Spleen (tissue), 11 donors: ENCODE measurements around the gene PIK3C2G. TPM values are rescaled to one million over a fixed set of nuclear protein-coding genes. Genes with fewer than 3 reads are reported as not detected.

Experiments used
- DNase-seq: peaks from one replicate; pipeline ENCODE4 v3.0.0-alpha.2; 2020
- H3K27ac ChIP-seq, 8 donors: fragments of 200-600 bp; sonication (generic) in 7 of 8; 1 replicate in 4 of 8; 2 replicates in 4 of 8; pipeline versions ENCODE4 v1.5.0 to v1.8.0; 2016 to 2021; ENCODE audit warnings: inconsistent platforms in 4 of 8, mild to moderate bottlenecking in 4 of 8, moderate library complexity in 1 of 8
- H3K27me3 ChIP-seq, 7 donors: fragments of 200-600 bp; sonication (generic) in 6 of 7; replicated peaks in 1 of 7; 1 replicate in 4 of 7; 2 replicates in 3 of 7; pipeline versions ENCODE4 v1.5.0 to v1.8.0; 2016 to 2021; ENCODE audit warnings: inconsistent platforms in 3 of 7, mild to moderate bottlenecking in 1 of 7
- H3K36me3 ChIP-seq, 6 donors: fragments of 200-600 bp; sonication (generic) in 5 of 6; 1 replicate in 4 of 6; 2 replicates in 2 of 6; pipeline versions ENCODE4 v1.5.0 to v1.8.0; 2016 to 2021; ENCODE audit warnings: inconsistent platforms in 2 of 6
- H3K4me1 ChIP-seq, 6 donors: fragments of 200-600 bp; sonication (generic) in 5 of 6; 1 replicate in 3 of 6; 2 replicates in 3 of 6; pipeline versions ENCODE4 v1.5.0 to v1.8.0; 2016 to 2021; ENCODE audit warnings: inconsistent platforms in 3 of 6
- H3K4me3 ChIP-seq, 8 donors: fragments of 200-600 bp; sonication (generic) in 7 of 8; 1 replicate in 4 of 8; 2 replicates in 4 of 8; pipeline versions ENCODE4 v1.5.0 to v1.8.0; 2016 to 2021; ENCODE audit warnings: inconsistent platforms in 4 of 8, mild to moderate bottlenecking in 4 of 8, moderate library complexity in 2 of 8
- H3K9me3 ChIP-seq, 8 donors: fragments of 200-600 bp; sonication (generic) in 7 of 8; 1 replicate in 4 of 8; 2 replicates in 4 of 8; pipeline versions ENCODE4 v1.5.0 to v1.8.0; 2016 to 2021; ENCODE audit warnings: inconsistent platforms in 4 of 8
- CTCF ChIP-seq, 11 experiments: fragments of 200-600 bp in 7 of 11; fragments of 450-650 bp in 4 of 11; sonication (generic) in 4 of 11; IDR thresholded peaks in 8 of 11; conservative IDR thresholded peaks in 3 of 11; 1 replicate in 7 of 11; 2 replicates in 4 of 11; pipeline versions ENCODE4 v1.4.0 to v1.8.0; 2016 to 2021; ENCODE audit warnings: antibody characterized with exemption in 11 of 11, inconsistent platforms in 4 of 11, mild to moderate bottlenecking in 1 of 11
- POLR2A ChIP-seq, 3 donors: fragments of 450-650 bp; IDR thresholded peaks; one replicate each; pipeline ENCODE4 v1.5.1; 2017; ENCODE audit warnings: antibody characterized with exemption in 3 of 3, mild to moderate bottlenecking in 1 of 3
- POLR2AphosphoS5 ChIP-seq, 3 donors: sonication (generic); formaldehyde crosslinking; IDR thresholded peaks; one replicate each; pipeline ENCODE4 v1.5.1; 2017; ENCODE audit warnings: antibody characterized with exemption in 3 of 3
- WGBS, 5 donors: extraction: QIAGEN DNeasy Blood & Tissue Kit in 3 of 5; methylation state at CpG; one replicate each; pipeline versions ENCODE4 v1.1.5 to v1.1.7; 2013 to 2018; 5-methylcytosine and 5-hydroxymethylcytosine counted together
- intact Hi-C: fragments of 100-400 bp; cut with DNase I; formaldehyde crosslinking; loops from one replicate; pipeline ENCODE4 v1.15.0; 2023; ENCODE audit warnings: low total_unique reads
- polyA plus RNA-seq, 3 donors: library from polyadenylated mRNA; stranded (reverse); fragments of 200-250 nt; gene quantifications; one replicate each; pipeline ENCODE4 v1.2.1, GENCODE V29; 2013
- total RNA-seq, 7 donors: library from RNA; depleted of rRNA in 3 of 7; stranded (reverse); fragments of >200 nt in 3 of 7; fragmentation: NEBNext Ultra II Directional in 4 of 7; extraction: Animal tissue kit (Norgen Biotek cat#: 25700) in 4 of 7; gene quantifications; one replicate each; pipeline versions ENCODE4 v1.1.0 to v1.2.1, GENCODE V29; 2016 to 2021
- donor health status: healthy with polysubstance abuse.
- donor health status: DM: no; HTN: no; CAD: no; lungs with moderate emphysema.
- donor health status: DM: no; HTN: no; CAD: no.
- donor health status: Bipolar disorder and iron deficiency.
- donor health status: healthy.
- donor health status: DM: no; HTN: no; CAD: no.
- donor health status: DM: yes; HTN: yes; CAD: no.

PIK3C2G gene
- total and polyA plus RNA-seq, 10 donors, result not detected

GRCh38 chr12:18631339-18631738 lies 370.0 kb downstream of the PIK3C2G start:
- Histone ChIP-seq H3K27ac (no peak overlapping the region), H3K4me1 (no peaks in the 10 kb centered on the region), H3K9me3 (peaks cover 0 to 28% (median 9%) of the 10 kb centered on the region in 8 donors), H3K27me3 (no peaks in the 10 kb centered on the region), H3K4me3 (no peak overlapping the region), H3K36me3 (no peaks in the 10 kb centered on the region)
- intact Hi-C loops, result no loop called here
- WGBS, 5 donors, result 79 to 93% (median 87%) methylated on average over 5 of the region's 5 CpGs
- no peak for DNase-seq
- no peak for TF ChIP-seq CTCF (IDR thresholded peaks at IDR 0.05 in 8 of 11, conservative IDR thresholded peaks at IDR 0.05 in 3 of 11)
- TF ChIP-seq POLR2A (IDR thresholded peaks at IDR 0.05), result no peak
- TF ChIP-seq POLR2AphosphoS5 (IDR thresholded peaks at IDR 0.05), result no peak

GRCh38 chr12:18632848-18633247 lies 371.5 kb downstream of the PIK3C2G start:
- H3K4me3 ChIP-seq, result no peak overlapping the region
- H3K36me3 ChIP-seq, result no peaks in the 10 kb centered on the region
- H3K27ac ChIP-seq, result no peak overlapping the region
- H3K27me3 ChIP-seq, result no peaks in the 10 kb centered on the region
- peaks cover 0 to 13% (median 0%) of the 10 kb centered on the region in 8 donors for H3K9me3 ChIP-seq
- no peak for TF ChIP-seq POLR2AphosphoS5 (IDR thresholded peaks at IDR 0.05)
- no peak for TF ChIP-seq CTCF (IDR thresholded peaks at IDR 0.05 in 8 of 11, conservative IDR thresholded peaks at IDR 0.05 in 3 of 11)
- no peak for TF ChIP-seq POLR2A (IDR thresholded peaks at IDR 0.05)
- intact Hi-C loops, result no loop called here
- no peak for DNase-seq
- 68 to 84% (median 75%) methylated on average over 2 of the region's 2 CpGs for WGBS, 5 donors
- H3K4me1 ChIP-seq, result no peaks in the 10 kb centered on the region

GRCh38 chr12:18634382-18634781 lies 373.1 kb downstream of the PIK3C2G start:
- no peak overlapping the region for H3K27ac ChIP-seq
- DNase-seq, result no peak
- H3K4me3 ChIP-seq, result no peak overlapping the region
- 64 to 73% (median 71%) methylated on average over 4 of the region's 4 CpGs for WGBS, 5 donors
- TF ChIP-seq POLR2A (IDR thresholded peaks at IDR 0.05) (no peak), POLR2AphosphoS5 (IDR thresholded peaks at IDR 0.05) (no peak), CTCF (IDR thresholded peaks at IDR 0.05 in 8 of 11, conservative IDR thresholded peaks at IDR 0.05 in 3 of 11) (no peak)
- no peaks in the 10 kb centered on the region for H3K27me3 ChIP-seq
- H3K4me1 ChIP-seq, result no peaks in the 10 kb centered on the region
- intact Hi-C loops, result no loop called here
- H3K9me3 ChIP-seq, result peaks cover 0 to 13% (median 0%) of the 10 kb centered on the region in 8 donors
- H3K36me3 ChIP-seq, result no peaks in the 10 kb centered on the region

- H3K9me3 ChIP-seq, result peaks cover 0 to 4% (median 0%) of the 10 kb centered on the region in 8 donors
- H3K27ac ChIP-seq, result no peak overlapping the region
- no peaks in the 10 kb centered on the region for H3K27me3 ChIP-seq
- WGBS, 5 donors, result 80 to 94% (median 86%) methylated on average over 4 of the region's 4 CpGs
- no peaks in the 10 kb centered on the region for H3K4me1 ChIP-seq
- intact Hi-C loops, result no loop called here
- H3K36me3 ChIP-seq, result no peaks in the 10 kb centered on the region
- no peak for DNase-seq
- TF ChIP-seq POLR2A (IDR thresholded peaks at IDR 0.05) (no peak), CTCF (IDR thresholded peaks at IDR 0.05 in 8 of 11, conservative IDR thresholded peaks at IDR 0.05 in 3 of 11) (no peak), POLR2AphosphoS5 (IDR thresholded peaks at IDR 0.05) (no peak)
- no peak overlapping the region for H3K4me3 ChIP-seq
Measured at GRCh38 chr12:18640321-18640955, 379.1 kb downstream of the PIK3C2G start.
